CD14-positive monocyte (primary cell): ENCODE results near the gene OR6B3. TPM values are rescaled to one million over a fixed set of nuclear protein-coding genes. Genes with fewer than 3 reads are reported as not detected.
A peak's percentile ranks its signal among the peaks of the same experiment; 100 is the strongest.

Experiments
- DNase-seq, 3 donors: peaks; one replicate each; pipeline ENCODE4 v3.0.0-alpha.2; 2011 to 2022
- H2AFZ ChIP-seq: 2 replicates; pipeline ENCODE4 v1.6.0; 2012; ENCODE audit warnings: mild to moderate bottlenecking, low read depth, low read length, inconsistent platforms; ENCODE audit not compliant: insufficient read depth, poor library complexity, severe bottlenecking
- H3K27ac ChIP-seq, 2 donors: 1 replicate in 1 of 2; 2 replicates in 1 of 2; pipeline ENCODE4 v1.5.1; 2012 to 2013; ENCODE audit warnings: low read length in 2 of 2, control low read depth in 1 of 2, inconsistent platforms in 1 of 2, low read depth in 1 of 2, mild to moderate bottlenecking in 1 of 2
- H3K27me3 ChIP-seq, 2 donors: one replicate each; pipeline versions ENCODE4 v1.6.0 to v1.6.1; 2011 to 2013; ENCODE audit warnings: low read length in 2 of 2; ENCODE audit not compliant: control insufficient read depth in 2 of 2, insufficient read depth in 2 of 2
- H3K36me3 ChIP-seq, 2 donors: replicated peaks in 1 of 2; 1 replicate in 1 of 2; 2 replicates in 1 of 2; pipeline versions ENCODE4 v1.5.1 to v1.6.1; 2012 to 2013; ENCODE audit warnings: low read length in 2 of 2, control low read depth in 1 of 2, inconsistent platforms in 1 of 2, mild to moderate bottlenecking in 1 of 2; ENCODE audit not compliant: insufficient read depth in 2 of 2, control insufficient read depth in 1 of 2
- H3K4me1 ChIP-seq, 2 donors: 1 replicate in 1 of 2; 2 replicates in 1 of 2; pipeline versions ENCODE4 v1.5.1 to v1.6.1; 2012 to 2013; ENCODE audit warnings: low read length in 2 of 2, control low read depth in 1 of 2, inconsistent platforms in 1 of 2, mild to moderate bottlenecking in 1 of 2, moderate library complexity in 1 of 2; ENCODE audit not compliant: insufficient read depth in 2 of 2, control insufficient read depth in 1 of 2
- H3K4me2 ChIP-seq: replicated peaks from 2 replicates; pipeline ENCODE3; 2012; ENCODE audit warnings: low read length, moderate library complexity, mild to moderate bottlenecking; ENCODE audit not compliant: poor library complexity, severe bottlenecking; ENCODE audit errors: extremely low read depth
- H3K4me3 ChIP-seq, 3 experiments: fragments of 200-600 bp in 1 of 3; sonication (generic) in 1 of 3; replicated peaks in 1 of 3; 1 replicate in 2 of 3; 2 replicates in 1 of 3; pipeline ENCODE4 v1.5.1; 2011 to 2013; ENCODE audit warnings: low read length in 3 of 3, mild to moderate bottlenecking in 3 of 3, control low read depth in 2 of 3, low read depth in 2 of 3, inconsistent platforms in 1 of 3, moderate library complexity in 1 of 3
- H3K79me2 ChIP-seq: 2 replicates; pipeline ENCODE4 v1.6.0; 2012; ENCODE audit warnings: mild to moderate bottlenecking, control low read depth, inconsistent platforms, low read length, moderate library complexity; ENCODE audit not compliant: insufficient read depth
- H3K9ac ChIP-seq: 2 replicates; pipeline ENCODE4 v1.6.0; 2017; ENCODE audit warnings: low read length, mild to moderate bottlenecking; ENCODE audit not compliant: insufficient read depth, poor library complexity, severe bottlenecking
- H3K9me3 ChIP-seq, 2 donors: replicated peaks in 1 of 2; 1 replicate in 1 of 2; 2 replicates in 1 of 2; pipeline versions ENCODE4 v1.5.1 to v1.6.1; 2012 to 2013; ENCODE audit warnings: low read length in 2 of 2, control low read depth in 1 of 2; ENCODE audit not compliant: control insufficient read depth in 1 of 2, insufficient read depth in 1 of 2
- H4K20me1 ChIP-seq: 2 replicates; pipeline ENCODE4 v1.6.0; 2012; ENCODE audit warnings: mild to moderate bottlenecking, low read length, control low read depth, moderate library complexity; ENCODE audit not compliant: insufficient read depth
- H3K27ac Mint-ChIP-seq, 7 donors: one replicate each; pipeline ENCODE4 v1.8.0; 2020; ENCODE audit warnings: mild to moderate bottlenecking in 7 of 7, mixed read lengths in 7 of 7, moderate library complexity in 6 of 7, inconsistent platforms in 2 of 7
- H3K27me3 Mint-ChIP-seq, 3 donors: one replicate each; pipeline ENCODE4 v1.8.0; 2021 to 2022; ENCODE audit warnings: low read depth in 3 of 3, mild to moderate bottlenecking in 3 of 3, mixed read lengths in 3 of 3, moderate library complexity in 3 of 3, inconsistent platforms in 1 of 3
- H3K36me3 Mint-ChIP-seq, 2 donors: one replicate each; pipeline ENCODE4 v1.8.0; 2020; ENCODE audit warnings: mixed read lengths in 2 of 2, inconsistent platforms in 1 of 2, mild to moderate bottlenecking in 1 of 2
- H3K4me1 Mint-ChIP-seq: one replicate; pipeline ENCODE4 v1.8.0; 2020; ENCODE audit warnings: mild to moderate bottlenecking, mixed read lengths
- H3K4me3 Mint-ChIP-seq, 2 donors: one replicate each; pipeline ENCODE4 v1.8.0; 2020; ENCODE audit warnings: mild to moderate bottlenecking in 2 of 2, mixed read lengths in 2 of 2, moderate library complexity in 1 of 2
- H3K9me3 Mint-ChIP-seq, 7 donors: one replicate each; pipeline ENCODE4 v1.8.0; 2020 to 2022; ENCODE audit warnings: mixed read lengths in 7 of 7, mild to moderate bottlenecking in 6 of 7, moderate library complexity in 6 of 7, inconsistent platforms in 2 of 7
- WGBS: methylation state at CpG from one replicate; pipeline ENCODE4 v1.1.5; 2013; ENCODE audit warnings: missing lambda C conversion rate; ENCODE audit not compliant: insufficient coverage; 5-methylcytosine and 5-hydroxymethylcytosine counted together
- intact Hi-C, 2 donors: fragments of 100-400 bp; cut with micrococcal nuclease; formaldehyde crosslinking; loops; one replicate each; pipeline versions ENCODE4 v1.15.0 to v1.15.1; 2023
- polyA plus RNA-seq, 3 donors: library from polyadenylated mRNA; depleted of rRNA in 1 of 3; unstranded in 2 of 3; stranded (reverse) in 1 of 3; fragments of 300-500 nt in 2 of 3; fragments of >200 nt in 1 of 3; fragmentation: Illumina TruSeq in 2 of 3; gene quantifications; 1 replicate in 2 of 3; 2 replicates in 1 of 3; pipeline ENCODE4 v1.2.3, GENCODE V29; 2012 to 2021
- TF ChIP-seq, protein P1 (sequence below): fragments of 200-600 bp; IDR thresholded peaks from one replicate; pipeline ENCODE4 v1.8.0; 2022; ENCODE audit warnings: antibody characterized with exemption, mild to moderate bottlenecking

The OR6B3 gene
- polyA plus RNA-seq, 3 donors, result not detected

DNA sequence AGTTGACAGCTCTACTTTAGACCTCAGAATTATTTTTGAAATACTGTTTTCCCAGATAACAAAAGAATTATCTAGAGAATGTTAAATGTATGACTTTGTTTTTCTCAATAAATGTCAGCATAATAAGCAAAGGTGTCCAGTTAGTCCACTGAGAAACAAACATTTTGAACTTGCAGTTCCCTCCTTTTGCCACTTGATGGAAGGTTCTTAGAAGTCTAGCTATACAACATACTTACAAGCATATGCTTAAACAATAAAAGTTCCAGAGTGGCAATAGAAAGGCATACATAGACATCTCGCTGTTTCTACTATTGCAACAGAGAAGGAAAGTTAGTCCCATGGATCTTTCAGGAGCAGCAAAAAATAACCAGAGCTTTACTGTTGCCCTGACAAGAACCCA is 40.0 kb downstream of the OR6B3 start:
- Histone ChIP-seq H3K36me3 (peaks cover 92 to 98% of the 10 kb centered on the region in 2 donors), H3K4me3 (no peak overlapping the region), H4K20me1 (peaks cover 8% of the 10 kb centered on the region), H2AFZ (no peak overlapping the region), H3K27me3 (no peaks in the 10 kb centered on the region), H3K27ac (no peak overlapping the region), H3K79me2 (no peaks in the 10 kb centered on the region), H3K9ac (no peak overlapping the region), H3K9me3 (no peaks in the 10 kb centered on the region), H3K4me2 (no peak overlapping the region), H3K4me1 (no peaks in the 10 kb centered on the region)
- no peaks in the 10 kb centered on the region for H3K27me3 Mint-ChIP-seq
- H3K4me1 Mint-ChIP-seq, result no peaks in the 10 kb centered on the region
- peak overlapping the region in 1 of 7 donors; percentile 43 for H3K27ac Mint-ChIP-seq
- no peak overlapping the region for H3K4me3 Mint-ChIP-seq
- 100% methylated on average over 1 of the region's 1 CpG for WGBS
- no peaks in the 10 kb centered on the region for H3K9me3 Mint-ChIP-seq
- intact Hi-C loops, result no loop called here
- TF ChIP-seq, protein P1, sequence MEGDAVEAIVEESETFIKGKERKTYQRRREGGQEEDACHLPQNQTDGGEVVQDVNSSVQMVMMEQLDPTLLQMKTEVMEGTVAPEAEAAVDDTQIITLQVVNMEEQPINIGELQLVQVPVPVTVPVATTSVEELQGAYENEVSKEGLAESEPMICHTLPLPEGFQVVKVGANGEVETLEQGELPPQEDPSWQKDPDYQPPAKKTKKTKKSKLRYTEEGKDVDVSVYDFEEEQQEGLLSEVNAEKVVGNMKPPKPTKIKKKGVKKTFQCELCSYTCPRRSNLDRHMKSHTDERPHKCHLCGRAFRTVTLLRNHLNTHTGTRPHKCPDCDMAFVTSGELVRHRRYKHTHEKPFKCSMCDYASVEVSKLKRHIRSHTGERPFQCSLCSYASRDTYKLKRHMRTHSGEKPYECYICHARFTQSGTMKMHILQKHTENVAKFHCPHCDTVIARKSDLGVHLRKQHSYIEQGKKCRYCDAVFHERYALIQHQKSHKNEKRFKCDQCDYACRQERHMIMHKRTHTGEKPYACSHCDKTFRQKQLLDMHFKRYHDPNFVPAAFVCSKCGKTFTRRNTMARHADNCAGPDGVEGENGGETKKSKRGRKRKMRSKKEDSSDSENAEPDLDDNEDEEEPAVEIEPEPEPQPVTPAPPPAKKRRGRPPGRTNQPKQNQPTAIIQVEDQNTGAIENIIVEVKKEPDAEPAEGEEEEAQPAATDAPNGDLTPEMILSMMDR, result peak; percentile 11
- peaks cover 89 to 95% of the 10 kb centered on the region in 2 donors for H3K36me3 Mint-ChIP-seq
- no peak for DNase-seq

DNA sequence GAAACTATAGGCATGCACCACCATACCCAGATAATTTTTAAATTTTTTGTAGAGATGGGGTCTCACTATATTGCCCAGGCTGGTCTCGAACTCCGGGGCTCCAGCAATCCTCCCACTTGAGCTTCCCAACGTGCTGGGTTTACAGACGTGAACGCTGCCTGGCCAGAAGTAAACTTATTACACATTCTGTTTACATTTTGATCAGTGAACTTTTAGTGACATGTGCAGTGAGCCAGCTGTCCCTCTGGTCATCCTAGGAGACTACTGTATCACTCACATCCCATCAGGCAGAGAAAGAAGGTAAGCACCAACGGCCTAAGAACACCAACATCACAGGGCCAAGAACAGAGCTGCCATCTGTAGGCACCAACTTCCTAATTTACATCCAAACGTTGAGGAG is 50.3 kb downstream of the OR6B3 start:
- Histone ChIP-seq H3K27me3 (no peaks in the 10 kb centered on the region), H2AFZ (no peak overlapping the region), H3K36me3 (peaks cover 95 to 98% of the 10 kb centered on the region in 2 donors), H3K79me2 (no peaks in the 10 kb centered on the region), H3K4me2 (no peak overlapping the region), H3K4me1 (no peaks in the 10 kb centered on the region), H3K4me3 (no peak overlapping the region), H3K9ac (no peak overlapping the region), H3K9me3 (no peaks in the 10 kb centered on the region), H3K27ac (no peak overlapping the region), H4K20me1 (no peaks in the 10 kb centered on the region)
- DNase-seq, result no peak
- Mint-ChIP-seq H3K27ac (peak overlapping the region in 2 of 7 donors; percentile 4 to 34), H3K9me3 (no peaks in the 10 kb centered on the region), H3K4me3 (no peak overlapping the region), H3K27me3 (no peaks in the 10 kb centered on the region), H3K36me3 (peaks cover 90 to 96% of the 10 kb centered on the region in 2 donors), H3K4me1 (no peaks in the 10 kb centered on the region)
- TF ChIP-seq, protein P1, result no peak
- intact Hi-C loops, result no loop called here
- 85% methylated on average over 6 of the region's 7 CpGs for WGBS
